Measurements from ENCODE around the gene HEXD.
"Not testable (repeated sequence)": the region's sequence is repeated elsewhere in the genome, so short reads cannot be mapped to it uniquely, and the experiment has no call there.

The HEXD gene

DNA sequence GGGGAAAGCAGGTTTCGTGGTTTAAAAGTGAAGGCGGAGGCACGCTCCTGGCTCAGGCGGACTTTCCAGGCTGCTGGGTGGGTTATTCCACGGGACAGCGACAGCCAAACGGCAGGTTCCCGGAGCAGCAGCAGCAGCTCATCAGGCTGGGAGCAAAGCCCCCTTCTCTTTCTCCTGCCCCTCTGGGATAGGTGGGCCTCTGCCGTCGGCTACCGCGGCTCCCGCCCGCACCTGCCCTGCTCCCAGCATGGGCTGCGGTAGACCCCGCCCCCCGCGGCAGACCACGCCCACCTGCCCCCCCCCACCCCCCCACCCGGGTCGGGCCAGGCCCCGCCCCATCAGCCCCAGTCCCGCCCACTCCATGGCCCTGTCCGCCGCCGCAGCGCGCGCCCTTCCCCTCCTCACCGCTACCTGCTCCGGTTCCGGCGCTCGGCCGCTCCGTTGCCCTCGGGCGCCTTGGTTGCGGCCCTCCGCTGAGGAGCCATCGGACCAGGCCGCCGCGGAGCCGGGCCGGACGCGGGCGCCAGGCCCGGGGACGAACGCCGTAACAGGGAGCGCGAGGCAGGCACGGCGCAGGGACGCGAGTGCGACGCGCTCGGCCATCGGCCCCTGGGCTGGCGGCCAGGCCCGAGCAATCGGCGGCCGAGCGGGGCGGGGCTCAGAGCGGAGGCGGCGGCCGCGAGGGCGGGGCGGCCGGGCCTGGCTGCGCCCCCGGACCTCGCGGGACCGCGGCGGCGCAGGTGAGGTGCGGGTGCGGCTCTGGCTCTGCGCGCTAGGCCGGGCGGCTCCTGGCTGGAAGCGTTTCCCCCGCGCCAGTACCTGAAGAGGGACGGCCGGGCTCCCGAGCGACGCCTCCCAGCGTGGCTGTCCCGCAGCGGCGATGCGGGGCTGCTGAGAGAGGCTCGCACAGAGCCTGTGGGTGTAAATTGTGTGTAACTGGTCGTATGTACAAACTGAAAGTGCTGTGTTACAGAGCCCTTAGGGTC, at the start of gene HEXD, which contains the start of gene OGFOD3:
Gene HEXD (plus strand): TSS at position 347 of the 986 bp plus-strand sequence. CDS start 1,453 bp downstream, outside the sequence.
Gene OGFOD3 (minus strand): TSS at position 586 of the 986 bp plus-strand sequence. CDS start 101 bp downstream, at position 485.
- peak; percentile 71 to 80 (median 76) for DNase-seq

DNA sequence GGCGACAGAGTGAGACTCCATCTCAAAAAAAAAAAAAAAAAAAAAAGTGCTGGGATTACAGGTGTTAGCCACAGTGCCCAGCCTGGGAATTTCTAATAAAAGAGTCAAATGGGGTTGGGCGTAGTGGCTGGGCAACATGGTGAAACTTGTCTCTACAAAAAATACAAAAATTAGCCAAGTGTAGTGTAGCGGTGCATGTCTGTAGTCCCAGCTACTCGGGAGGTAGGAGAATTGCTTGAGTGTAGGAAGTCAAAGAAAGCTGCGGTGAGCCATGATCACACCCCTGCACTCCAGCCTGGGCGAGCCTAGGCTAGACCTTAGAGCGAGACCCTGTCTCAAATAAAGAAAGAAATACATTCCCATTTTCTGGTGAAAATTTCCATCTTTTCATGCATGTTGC, 48.9 kb upstream of the HEXD start:
- DNase-seq: no peak

DNA sequence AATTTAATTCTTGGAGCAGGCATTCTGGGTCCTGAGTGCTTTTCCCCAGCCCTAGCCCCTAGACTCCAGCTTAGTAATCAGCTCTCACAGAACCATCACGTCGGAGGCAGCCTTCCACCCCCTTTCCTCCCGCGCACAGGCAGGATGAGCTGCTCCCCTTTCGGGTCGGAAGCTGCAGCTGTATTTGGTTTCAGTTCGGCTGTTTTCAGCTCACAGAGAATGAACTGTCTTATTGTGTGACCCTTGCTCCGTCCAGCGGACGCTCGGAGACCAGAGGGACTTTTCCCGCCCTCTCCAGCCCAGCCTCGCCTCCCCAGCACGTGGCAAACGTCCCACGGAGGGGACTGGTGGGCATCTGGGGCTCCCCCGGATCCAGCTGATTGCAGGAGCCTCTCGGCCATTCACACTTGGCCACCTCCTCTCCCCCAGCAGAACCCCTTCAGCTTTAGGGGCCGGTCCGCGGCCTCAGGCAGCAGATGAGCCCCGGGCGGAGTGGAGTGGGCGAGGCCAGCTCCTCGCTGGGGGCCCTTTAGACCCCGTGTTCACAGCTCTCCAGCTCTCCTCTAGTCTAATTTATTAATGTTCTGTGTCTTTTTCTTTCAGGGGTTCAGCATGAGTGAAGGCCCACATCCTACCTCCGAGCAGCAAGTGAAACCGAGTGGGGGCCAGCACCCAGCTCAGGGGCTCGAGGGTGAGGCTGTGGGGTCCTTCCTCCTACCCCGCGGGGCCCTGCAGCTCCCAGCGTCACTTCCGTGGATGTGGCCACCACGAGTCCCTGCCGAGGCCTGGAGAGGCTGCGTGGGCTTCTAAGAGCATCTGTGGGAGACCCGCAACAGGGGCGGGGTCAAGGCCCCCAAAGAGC, 47.4 kb upstream of the HEXD start:
- DNase-seq: no peak

DNA sequence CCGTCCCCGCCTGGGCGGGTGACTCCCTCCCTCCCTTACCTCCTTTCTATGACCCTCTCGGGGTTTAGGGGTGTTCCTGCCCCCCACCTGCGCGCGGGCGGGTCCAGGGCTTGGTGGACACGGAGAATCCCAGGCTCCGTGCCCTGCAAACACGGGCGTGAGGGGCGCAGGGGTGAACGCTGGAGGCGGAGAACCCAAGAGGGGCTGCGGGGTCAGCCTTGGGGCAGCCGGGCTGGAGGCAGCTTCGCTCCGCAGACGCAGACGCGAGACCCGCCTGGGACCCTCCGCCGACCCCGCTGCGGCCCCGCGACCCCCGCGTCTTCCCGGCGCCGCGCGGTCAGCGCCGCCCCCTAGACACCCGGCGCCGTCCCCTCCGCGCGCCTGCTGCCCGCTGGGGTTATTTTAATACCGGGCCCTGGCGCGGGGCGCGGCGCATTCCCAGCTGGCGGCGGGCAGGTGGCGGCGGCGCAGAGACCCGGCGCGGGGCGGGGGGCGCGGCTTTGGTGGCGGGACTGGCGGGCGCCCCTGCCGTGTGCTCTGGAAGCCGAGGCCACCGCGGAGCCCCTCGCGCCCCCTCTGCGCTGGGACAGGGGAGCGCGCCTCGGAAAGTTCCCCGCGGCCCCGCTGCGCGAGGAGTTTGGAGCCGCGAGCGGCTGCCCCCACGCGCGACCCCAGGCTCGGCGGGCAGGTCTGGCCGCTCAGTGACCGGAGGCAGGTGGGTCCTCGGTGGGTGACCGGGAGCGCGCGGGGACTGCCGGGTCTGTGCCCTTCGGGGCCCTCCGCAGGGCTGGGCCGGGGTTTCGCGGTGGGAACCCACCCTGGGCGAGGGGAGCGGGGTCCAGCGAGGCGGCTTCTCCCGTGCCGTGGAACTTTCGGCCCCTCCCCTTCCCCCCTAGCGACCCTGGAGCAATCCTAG, 46.6 kb upstream of the HEXD start, which contains the start of gene UTS2R:
Gene UTS2R (plus strand): TSS at position 433 of the 916 bp plus-strand sequence. CDS start 2,560 bp downstream, outside the sequence.
- DNase-seq: no peak

DNA sequence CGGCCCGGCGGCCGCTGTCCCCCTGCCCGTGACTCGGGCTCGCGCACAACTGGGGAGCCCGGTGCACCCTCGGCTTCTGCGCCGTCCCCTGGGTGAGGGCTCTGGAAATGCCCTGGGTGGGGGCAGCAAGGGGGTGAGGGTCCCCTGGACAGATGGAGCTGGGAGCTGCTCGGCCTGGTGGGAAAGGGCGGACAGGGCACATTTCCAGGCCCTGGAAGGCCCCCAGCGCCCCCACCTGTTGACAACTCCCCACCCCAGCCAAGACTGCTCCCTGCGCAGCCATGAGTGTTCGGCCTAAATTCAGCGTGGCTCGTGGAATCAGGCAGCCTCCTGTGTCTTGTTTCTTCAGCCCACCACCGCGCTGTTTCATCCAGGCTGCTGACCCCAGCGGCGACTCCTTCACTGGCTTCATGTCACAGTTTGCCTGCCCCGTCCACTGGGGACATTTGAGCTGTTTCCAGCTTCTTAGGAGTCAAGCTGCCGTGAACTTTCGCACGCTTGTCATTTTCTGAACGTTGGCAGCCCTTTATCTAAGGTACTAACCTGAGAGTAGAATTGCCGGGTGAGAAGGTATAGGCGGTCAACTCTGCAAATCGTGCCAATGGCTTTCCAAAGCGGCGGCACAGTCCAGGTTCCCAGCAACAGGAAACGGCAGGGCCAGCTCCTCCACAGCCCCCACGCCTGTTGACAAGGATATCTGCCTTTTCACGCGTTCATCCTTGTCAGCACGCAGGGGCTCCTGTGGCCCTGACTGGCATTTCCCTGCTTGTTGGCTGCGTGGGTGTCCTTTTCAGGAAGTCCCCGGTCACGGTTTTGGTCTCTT, 45.7 kb upstream of the HEXD start:
- DNase-seq: no peak

DNA sequence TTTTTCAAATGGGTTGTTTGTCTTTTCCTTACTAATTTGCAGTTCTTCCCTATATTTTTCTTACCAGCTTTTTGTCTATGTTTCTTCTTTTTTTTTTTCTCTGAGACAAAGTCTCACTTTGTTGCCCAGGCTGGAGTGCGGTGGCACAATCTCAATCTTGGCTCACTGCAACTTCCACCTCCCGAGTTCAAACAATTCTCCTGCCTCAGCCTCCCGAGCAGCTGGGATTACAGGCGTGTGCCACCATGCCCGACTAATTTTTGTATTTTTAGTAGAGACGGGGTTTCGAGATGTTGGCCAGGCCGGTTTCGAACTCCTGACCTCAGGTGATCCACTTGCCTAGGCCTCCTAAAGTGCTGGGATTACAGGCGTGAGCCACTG, 45.1 kb upstream of the HEXD start:
- DNase-seq: not testable (repeated sequence)

DNA sequence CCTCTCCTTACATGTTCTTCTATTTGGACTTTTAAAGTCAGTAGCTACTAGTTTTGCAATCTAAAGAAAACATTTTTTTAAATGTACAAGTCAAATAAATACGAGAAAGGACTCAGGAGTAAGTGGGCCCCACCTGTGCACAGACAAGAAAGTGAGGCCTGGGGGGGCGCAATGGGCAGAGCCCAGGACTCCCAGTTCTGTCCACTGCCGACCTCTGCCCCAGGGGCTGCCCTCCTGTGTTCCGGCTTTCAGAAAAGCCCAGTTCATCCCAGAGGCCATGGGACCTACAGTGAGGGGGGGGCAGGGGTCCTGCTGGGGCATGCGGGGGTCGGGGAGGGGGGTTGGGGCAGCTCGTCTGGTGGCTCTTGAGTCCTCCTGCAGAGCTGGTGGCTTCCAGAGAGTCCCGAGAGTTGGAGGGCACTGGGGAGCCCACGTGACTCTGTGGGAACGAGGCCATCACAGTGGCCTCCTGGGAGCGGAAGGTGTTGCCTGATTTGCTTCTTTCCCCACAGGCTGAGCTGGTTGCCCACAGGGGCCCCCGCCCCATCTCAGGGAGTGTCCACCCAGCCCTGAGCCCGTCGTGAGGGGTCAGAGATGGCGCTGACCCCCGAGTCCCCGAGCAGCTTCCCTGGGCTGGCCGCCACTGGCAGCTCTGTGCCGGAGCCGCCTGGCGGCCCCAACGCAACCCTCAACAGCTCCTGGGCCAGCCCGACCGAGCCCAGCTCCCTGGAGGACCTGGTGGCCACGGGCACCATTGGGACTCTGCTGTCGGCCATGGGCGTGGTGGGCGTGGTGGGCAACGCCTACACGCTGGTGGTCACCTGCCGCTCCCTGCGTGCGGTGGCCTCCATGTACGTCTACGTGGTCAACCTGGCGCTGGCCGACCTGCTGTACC, 44.2 kb upstream of the HEXD start:
- DNase-seq: no peak

DNA sequence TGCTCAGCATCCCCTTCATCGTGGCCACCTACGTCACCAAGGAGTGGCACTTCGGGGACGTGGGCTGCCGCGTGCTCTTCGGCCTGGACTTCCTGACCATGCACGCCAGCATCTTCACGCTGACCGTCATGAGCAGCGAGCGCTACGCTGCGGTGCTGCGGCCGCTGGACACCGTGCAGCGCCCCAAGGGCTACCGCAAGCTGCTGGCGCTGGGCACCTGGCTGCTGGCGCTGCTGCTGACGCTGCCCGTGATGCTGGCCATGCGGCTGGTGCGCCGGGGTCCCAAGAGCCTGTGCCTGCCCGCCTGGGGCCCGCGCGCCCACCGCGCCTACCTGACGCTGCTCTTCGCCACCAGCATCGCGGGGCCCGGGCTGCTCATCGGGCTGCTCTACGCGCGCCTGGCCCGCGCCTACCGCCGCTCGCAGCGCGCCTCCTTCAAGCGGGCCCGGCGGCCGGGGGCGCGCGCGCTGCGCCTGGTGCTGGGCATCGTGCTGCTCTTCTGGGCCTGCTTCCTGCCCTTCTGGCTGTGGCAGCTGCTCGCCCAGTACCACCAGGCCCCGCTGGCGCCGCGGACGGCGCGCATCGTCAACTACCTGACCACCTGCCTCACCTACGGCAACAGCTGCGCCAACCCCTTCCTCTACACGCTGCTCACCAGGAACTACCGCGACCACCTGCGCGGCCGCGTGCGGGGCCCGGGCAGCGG, 43.4 kb upstream of the HEXD start:
- DNase-seq: no peak

DNA sequence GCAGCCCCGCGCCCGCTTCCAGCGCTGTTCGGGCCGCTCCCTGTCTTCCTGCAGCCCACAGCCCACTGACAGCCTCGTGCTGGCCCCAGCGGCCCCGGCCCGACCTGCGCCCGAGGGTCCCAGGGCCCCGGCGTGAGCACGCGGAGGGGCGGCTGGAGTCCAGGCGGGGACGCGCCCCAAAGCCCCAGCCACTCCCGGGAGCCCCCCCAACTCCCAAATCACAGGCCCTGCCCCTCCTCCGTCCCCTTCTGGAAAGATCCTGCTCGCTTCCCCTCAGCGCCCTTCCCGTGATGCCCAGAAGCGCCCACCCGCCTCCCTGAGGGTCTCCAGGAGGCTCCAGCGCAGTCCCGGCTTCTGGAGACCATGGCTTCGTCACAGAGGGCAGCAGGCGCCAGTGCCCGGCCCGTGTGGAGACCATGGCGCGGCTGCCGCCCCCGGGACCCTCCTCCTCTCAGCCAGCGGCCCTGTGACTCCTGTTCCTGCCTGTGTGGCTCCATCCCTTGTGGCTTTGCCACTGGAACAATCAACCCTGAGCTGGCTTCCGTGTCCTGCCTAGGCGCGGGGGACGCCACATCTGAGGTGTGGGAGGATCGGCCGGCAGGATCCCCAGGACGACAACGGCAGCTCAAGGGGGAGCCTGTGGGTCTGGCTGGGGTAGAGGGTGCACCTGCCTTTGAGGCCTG, 42.6 kb upstream of the HEXD start:
- DNase-seq: no peak

DNA sequence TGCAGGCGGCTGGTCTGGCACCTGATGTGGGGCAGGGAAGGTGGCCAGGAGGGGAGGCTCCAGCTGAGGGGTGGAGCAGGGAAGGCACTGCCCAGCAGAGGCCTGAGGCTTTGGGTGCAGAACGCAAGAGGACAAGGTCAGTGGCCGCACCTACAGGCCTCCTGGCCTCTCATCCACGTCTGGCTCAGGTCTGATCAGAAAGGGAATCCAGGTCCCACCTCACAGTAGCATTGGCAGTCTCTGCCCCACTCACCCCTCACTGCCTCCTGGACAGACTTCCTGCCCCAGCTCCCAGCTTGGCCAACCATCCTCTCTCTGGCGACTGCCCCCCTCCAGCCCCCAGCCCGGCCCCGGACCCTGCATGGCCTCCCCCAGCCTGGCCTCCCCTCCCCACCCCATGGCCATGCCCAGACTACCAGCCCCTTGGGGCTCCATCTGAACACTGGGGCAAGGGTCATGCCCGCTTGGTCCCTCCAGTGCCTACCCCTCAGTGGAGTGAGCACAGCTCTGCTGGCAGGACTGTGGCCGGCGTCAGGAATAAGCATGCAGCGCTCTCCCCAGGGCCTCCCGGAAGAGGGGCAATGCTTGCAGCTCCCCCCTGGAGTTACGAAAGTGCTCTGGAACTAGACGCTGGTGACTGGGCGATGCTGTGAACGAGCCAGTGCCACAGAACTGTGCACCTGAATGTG, 42.0 kb upstream of the HEXD start:
- DNase-seq: no peak

DNA sequence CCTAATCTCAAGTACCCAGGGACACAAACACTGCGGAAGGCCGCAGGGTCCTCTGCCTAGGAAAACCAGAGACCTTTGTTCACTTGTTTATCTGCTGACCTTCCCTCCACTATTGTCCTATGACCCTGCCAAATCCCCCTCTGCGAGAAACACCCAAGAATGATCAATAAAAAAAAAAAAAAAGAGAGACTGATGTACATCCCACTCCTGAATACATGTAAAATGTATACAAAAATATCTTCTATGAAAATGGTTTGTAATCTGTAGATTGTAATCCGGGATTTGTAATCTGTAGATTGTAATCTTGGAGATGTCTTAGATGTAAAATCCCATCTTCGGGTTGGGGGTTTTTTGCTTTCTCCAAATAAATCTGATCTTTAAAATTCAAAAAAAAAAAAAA, 40.9 kb upstream of the HEXD start:
- DNase-seq: not testable (repeated sequence)

DNA sequence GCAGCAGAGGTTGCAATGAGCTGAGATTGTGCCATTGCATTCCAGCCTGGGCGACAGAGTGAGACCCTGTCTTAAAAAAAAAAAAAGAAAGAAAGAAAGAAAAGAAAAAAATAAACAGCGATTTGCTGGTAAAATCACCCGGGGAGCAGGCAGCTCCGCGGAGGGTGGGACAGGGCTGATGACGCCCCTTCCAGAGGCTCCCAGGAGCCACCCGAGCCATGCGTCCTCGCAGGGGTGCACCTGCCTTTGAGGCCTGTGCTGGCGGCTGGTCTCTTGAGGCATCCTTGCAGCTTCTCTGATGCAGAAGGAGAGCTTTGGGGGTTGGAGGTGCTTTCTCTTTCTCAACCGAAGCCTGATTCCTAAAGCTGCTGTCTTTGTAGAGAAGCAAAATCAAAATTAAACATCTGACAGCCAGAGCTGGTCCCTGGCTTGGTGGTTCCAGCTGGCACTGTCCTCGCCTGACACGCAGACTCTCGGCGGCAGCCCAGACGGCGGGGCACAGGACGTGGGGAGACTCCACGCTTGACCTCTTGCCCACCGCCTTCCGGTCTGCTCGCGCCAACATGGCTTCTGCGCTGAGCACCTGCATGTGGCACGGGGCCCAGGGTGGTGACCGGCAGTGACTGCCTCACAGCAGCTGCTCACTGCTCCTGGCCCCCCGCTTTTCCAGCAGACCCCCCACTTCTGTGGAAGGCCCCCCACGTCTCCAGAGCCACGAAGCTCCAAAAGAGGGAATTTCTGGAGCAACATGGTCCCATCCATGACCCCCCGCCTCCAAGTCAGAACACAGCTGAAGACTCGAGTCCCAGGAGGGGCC, 40.0 kb upstream of the HEXD start:
- DNase-seq: no peak

DNA sequence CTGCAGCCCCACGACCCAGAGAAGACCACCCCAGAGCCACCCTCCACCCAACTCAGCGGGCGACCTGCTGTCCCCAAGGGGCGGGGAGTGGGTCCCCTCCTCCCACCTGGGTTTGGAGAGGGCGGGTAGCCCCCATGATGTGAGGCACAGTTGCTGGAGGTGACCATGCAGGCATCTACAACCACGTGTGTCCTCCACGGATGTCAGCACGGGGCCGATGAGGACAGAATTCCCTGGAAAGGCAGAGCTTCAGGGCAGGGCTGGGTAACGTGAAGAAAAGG, 39.5 kb upstream of the HEXD start:
- DNase-seq: no peak

DNA sequence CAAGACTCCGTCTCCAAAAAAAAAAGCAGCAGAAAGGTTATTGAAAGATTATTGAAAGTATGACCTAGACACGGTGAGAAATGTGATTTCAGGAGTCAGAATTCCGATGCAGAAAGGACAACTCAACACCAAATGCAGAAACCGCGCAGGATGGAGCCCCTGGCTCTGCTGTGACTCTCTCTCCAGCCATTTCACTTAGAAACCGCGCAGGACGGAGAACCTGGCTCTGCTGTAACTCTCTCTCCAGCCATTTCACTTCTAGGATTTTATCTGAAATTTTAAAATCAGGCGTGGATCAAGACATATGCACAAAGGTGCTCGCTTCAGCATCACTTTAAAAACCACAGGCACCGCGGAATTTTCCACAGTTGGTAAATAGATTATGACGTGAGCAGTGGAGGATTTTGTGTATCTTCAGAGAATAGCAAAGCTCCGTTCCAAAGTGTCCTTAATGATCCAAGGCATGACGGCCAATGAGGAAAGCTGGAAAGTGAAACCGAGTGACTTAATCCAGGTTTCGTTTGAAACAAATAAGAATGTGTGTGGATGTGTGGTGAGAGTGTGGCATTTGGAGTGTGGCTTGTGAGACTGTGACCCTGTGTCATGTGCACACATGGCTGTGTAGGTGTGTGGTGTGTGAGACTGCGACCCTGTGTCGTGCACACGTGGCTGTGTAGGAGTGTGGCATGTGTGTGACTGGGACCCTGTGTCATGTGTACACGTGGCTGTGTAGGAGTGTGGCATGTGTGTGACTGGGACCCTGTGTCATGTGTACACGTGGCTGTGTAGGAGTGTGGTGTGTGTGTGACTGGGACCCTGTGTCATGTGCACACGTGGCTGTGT, 37.1 kb upstream of the HEXD start:
- no peak for DNase-seq

DNA sequence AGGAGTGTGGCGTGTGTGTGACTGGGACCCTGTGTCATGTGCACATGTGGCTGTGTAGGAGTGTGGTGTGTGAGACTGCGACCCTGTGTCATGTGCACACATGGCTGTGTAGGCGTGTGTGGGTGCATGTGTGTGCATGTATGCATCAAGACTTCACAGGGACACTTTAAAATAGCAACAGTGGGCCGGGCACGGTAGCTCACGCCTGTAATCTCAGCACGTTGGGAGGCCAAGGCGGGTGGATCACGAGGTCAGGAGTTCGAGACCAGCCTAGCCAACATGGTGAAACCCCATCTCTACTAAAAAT, 36.5 kb upstream of the HEXD start:
- DNase-seq: not testable (repeated sequence)

DNA sequence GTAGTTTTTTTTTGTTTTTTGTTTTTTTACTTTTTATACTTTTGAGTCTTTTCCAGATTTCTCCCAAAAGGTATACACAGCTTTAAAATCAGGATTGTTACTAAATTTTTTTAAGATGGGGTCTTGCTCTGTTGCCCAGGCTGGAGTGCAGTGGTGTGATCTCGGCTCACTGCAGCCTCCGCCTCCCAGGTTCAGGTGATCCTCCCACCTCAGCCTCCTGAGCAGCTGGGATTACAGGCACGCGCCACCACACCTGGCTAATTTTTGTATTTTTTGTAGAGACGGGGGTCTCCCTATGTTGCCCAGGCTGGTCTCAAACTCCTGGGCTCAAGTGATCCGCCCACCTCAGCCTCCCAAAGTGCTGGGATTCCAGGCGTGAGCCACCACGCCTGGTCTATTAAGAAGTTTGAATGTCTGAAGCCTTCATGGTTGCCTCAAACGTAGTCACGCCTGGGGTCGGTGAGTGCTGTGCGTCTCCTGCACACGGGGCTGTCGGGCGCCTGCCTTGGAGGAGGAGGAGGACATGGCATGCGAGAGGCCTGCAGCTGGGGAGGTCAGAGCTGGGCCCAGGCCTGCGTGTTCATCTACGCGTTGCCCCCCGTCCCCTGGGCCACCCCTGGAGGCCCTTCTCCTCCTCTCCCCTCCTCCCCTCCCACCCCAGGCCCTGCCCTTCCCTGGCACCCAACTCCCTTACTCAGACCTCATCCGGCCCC, 35.8 kb upstream of the HEXD start:
- not testable (repeated sequence) for DNase-seq
